RWPE1 (cell line): ENCODE data around the gene HCN3.

Source experiments
- CTCF ChIA-PET: fragments of 350-600 bp; sonication (Branson Sonifier 250); formaldehyde crosslinking; extraction: SDS; loops from one replicate; lab custom pipeline; 2021; lab: Yijun Ruan, JAX
- POLR2A ChIA-PET: fragments of 400-600 bp; formaldehyde crosslinking; extraction: SDS; loops from one replicate; lab custom pipeline; 2020; ENCODE audit warnings: antibody characterized with exemption; ENCODE audit not compliant: low non-redundant PET; lab: Yijun Ruan, JAX
- DNase-seq: peaks from one replicate; pipeline ENCODE4 v3.0.0; 2012; ENCODE audit warnings: low spot score
- H3K27ac ChIP-seq: fragments of 450-650 bp; 2 replicates; pipeline ENCODE4 v1.5.1; 2017
- TF ChIP-seq, protein P1 (sequence below): fragments of 450-650 bp; conservative IDR thresholded peaks from 2 replicates; pipeline ENCODE4 v1.5.1; 2017; ENCODE audit warnings: low read depth, mild to moderate bottlenecking

HCN3 gene

DNA sequence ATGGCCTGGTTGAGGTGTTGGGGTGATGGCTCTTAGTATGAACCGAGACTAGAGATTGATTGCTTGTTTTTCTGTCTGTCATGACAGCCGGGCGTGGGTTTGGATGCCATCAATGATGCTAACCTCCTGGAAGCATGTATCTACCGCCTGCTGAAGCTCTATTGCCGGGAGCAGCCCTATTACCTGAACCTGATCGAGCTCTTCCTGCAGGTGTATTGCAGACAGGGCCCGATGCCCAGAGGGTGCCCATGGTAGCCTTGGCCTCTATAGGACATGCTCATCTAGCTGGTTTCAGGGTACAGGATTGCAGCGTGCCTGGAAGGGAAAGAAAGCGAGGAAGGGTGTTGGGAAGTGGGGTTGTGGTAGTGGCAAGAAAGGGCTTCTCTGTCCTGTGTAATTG, 40.8 kb downstream of the HCN3 start:
- TF ChIP-seq, protein P1, sequence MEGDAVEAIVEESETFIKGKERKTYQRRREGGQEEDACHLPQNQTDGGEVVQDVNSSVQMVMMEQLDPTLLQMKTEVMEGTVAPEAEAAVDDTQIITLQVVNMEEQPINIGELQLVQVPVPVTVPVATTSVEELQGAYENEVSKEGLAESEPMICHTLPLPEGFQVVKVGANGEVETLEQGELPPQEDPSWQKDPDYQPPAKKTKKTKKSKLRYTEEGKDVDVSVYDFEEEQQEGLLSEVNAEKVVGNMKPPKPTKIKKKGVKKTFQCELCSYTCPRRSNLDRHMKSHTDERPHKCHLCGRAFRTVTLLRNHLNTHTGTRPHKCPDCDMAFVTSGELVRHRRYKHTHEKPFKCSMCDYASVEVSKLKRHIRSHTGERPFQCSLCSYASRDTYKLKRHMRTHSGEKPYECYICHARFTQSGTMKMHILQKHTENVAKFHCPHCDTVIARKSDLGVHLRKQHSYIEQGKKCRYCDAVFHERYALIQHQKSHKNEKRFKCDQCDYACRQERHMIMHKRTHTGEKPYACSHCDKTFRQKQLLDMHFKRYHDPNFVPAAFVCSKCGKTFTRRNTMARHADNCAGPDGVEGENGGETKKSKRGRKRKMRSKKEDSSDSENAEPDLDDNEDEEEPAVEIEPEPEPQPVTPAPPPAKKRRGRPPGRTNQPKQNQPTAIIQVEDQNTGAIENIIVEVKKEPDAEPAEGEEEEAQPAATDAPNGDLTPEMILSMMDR, result no peak
- DNase-seq, result no peak
- ChIA-PET POLR2A (no interaction called here), CTCF (interaction anchor here (0.6 kb wide), 1 partner anchor 167 kb away, joined by 3 read pairs; no protein-coding TSS in a partner anchor)
- peak overlapping the region; percentile 61 for H3K27ac ChIP-seq

DNA sequence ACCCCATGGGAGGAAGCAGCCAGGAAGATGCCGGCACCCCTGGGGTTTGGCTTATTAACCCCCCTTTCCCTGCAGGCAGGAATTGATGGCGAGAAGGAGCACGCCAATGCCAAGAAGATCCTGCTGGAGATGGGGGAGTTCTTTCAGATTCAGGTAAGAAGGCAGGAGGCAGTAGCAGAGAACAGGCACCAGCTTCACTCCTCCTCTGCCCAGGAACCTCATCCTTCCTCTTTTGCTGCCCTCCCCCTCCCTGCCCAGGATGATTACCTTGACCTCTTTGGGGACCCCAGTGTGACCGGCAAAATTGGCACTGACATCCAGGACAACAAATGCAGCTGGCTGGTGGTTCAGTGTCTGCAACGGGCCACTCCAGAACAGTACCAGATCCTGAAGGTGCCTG, 42.3 kb downstream of the HCN3 start:
- TF ChIP-seq, protein P1, result no peak
- POLR2A ChIA-PET, result no interaction called here

DNA sequence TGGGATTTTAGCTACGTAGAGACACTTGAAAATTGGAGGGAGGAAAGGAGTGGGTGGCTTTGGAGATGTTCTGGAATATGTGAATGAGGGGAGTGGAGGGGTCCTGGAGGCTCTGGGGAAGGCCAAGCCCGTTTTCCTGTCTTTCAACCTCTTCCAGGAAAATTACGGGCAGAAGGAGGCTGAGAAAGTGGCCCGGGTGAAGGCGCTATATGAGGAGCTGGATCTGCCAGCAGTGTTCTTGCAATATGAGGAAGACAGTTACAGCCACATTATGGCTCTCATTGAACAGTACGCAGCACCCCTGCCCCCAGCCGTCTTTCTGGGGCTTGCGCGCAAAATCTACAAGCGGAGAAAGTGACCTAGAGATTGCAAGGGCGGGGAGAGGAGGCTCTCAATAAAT, 43.0 kb downstream of the HCN3 start:
- CTCF ChIA-PET, result interaction anchor here (0.5 to 5.1 kb wide), 5 partner anchors 44 to 823 kb away, joined by 3 to 34 read pairs (median 3); no protein-coding TSS in a partner anchor
- POLR2A ChIA-PET, result no interaction called here
- TF ChIP-seq, protein P1, result no peak
- H3K27ac ChIP-seq, result peak overlapping the region; percentile 98
- DNase-seq, result no peak

More for the DNA sequence above, 42.3 kb downstream of the HCN3 start:
- CTCF ChIA-PET, result interaction anchor here (0.7 to 5.1 kb wide), 2 partner anchors 53 to 69 kb away, joined by 3 to 34 read pairs; no protein-coding TSS in a partner anchor
- no peak for DNase-seq
- peak overlapping the region; percentile 98 for H3K27ac ChIP-seq

DNA sequence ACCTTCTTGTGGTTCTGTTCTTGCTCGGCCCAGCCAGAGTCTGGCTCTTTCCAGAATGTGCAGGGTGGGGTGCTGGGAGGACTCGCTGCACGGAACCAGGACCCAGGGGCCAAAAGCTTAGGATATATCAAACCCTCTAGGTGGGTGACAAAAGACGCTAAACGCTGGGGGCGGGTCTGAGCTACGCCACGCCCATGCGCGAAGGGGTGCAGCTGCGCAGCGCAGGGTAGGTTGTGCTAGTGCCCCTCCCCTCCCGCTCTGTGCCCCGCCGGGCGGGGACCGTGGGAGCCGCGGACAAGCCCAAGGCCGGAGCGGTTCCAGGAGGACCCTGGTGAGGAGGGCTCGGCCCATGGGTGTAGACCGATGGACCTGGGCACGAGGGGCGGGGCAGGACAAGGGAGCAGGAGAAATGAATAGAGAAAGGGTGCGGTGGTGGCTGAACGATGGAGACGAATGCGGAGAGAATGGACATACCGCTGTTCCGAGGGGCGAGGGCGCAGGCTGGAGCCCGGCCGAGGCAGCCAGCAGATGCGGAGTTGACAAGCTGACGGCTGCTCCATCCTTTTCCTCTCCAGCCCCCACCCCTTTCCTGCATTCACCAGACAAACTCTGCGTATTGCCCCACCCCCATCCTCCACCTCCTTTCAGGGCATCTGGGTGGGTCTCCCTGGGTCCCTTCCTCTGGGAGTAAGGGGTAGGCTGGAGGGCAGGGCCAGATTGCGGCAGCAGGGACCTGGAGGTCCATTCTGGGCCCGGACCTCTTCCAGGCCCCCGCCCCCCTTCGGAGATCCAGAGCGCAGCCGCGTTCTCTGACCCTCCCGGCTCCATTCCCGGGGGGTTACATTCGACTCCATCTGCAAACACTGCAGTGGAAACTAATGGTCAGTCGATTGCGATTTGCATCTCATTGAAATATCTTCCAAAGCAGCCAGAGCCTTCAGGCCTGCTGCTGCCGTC, 43.7 kb downstream of the HCN3 start, which contains the start of gene RUSC1:
Gene RUSC1, plus strand, starts transcription at position 234 of the 957 bp plus-strand sequence. CDS start 880 bp downstream, outside the sequence.
- peak; percentile 17 for DNase-seq
- H3K27ac ChIP-seq, result peak within 1 kb of the TSS; percentile 98
- TF ChIP-seq, protein P1, result no peak
- ChIA-PET CTCF (interaction anchor here (0.5 to 5.1 kb wide), 5 partner anchors 44 to 824 kb away, joined by 3 to 34 read pairs (median 3); no protein-coding TSS in a partner anchor), POLR2A (interaction anchor here (0.6 kb wide), 1 partner anchor 1371 kb away, joined by 3 read pairs; no protein-coding TSS in a partner anchor)

DNA sequence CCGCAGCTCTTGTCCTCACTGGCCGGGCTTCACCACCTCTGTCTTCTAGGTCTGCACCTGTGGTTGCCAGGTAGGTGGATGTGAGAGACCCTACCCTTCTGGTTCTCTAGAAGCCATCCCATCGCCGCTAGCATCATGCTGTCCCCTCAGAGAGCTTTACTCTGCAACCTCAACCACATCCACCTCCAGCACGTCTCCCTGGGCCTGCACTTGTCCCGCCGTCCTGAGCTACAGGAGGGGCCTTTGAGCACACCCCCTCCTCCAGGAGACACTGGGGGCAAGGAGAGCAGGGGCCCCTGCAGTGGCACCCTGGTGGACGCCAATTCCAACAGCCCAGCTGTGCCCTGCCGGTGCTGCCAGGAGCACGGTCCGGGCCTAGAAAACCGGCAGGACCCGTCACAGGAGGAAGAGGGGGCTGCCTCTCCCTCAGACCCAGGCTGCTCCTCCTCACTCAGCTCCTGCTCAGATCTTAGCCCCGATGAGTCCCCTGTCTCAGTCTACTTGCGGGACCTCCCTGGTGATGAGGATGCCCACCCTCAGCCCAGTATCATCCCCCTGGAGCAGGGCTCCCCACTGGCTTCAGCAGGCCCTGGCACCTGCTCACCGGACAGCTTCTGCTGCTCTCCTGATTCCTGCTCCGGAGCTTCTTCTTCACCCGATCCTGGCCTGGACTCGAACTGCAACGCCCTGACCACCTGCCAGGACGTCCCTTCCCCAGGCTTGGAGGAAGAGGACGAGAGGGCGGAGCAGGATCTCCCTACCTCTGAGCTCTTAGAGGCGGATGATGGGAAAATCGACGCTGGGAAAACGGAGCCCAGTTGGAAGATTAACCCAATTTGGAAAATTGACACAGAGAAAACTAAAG, 44.6 kb downstream of the HCN3 start:
- H3K27ac ChIP-seq, result peak overlapping the region; percentile 98
- POLR2A ChIA-PET, result no interaction called here
- TF ChIP-seq, protein P1, result no peak
- CTCF ChIA-PET, result interaction anchor here (0.6 to 5.1 kb wide), 6 partner anchors 12 to 694 kb away, joined by 3 to 34 read pairs (median 4); no protein-coding TSS in a partner anchor
- DNase-seq, result no peak
